Measurements from ENCODE around the gene MRPL11. TPM values are rescaled to one million over a fixed set of nuclear protein-coding genes. Genes with fewer than 3 reads are reported as not detected.

The MRPL11 gene
- total RNA-seq, result 41.2 and 49.1 TPM in 2 replicates

DNA sequence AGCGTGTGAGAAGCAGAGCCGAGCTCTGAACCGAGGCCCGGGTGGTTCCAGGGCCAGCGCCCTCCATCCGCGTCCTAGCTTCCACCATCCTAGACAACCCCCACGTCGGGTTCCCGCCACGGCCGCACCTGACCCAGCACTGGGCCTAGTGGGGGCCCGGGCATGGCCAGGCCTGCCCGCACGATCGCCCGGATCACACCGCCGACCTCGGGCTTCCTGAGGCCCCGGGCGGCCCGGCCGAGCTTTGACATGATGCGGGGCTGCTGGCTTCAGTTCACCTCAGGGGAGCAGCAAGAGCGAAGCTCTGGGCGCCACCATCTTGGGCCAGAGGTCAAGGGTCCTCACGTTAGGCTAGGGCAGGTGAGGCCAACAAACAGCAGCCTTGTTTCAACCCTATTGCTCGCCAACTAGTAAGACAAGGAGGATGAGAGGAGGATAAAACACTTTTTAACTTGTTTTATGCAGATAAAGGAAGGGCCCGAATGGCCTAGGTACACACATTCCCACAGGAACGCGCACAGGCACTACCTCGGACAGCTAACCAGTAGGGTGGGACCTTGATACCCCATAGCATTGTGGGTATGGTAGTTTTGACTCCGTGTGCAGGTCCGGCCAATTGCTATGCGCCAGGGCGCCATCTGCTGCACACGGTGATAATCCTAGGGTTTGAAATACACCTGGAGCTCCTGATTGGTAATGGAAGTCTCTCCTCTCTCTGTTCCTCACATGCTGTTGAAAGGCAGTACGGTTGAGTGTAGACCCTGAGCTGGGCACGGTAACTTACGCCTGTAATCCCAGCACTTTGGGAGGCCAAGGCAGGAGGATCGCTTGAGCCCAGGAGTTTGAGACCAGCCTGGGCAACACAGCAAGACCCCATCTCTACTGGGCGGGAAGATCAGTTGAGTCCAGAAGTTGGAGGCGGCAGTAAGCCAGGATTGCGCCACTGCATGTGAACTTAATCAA lies at the start of gene MRPL11:
Gene MRPL11, minus strand, starts transcription at position 345 of the 963 bp plus-strand sequence. Its CDS starts 94 bp downstream, at position 251.

DNA sequence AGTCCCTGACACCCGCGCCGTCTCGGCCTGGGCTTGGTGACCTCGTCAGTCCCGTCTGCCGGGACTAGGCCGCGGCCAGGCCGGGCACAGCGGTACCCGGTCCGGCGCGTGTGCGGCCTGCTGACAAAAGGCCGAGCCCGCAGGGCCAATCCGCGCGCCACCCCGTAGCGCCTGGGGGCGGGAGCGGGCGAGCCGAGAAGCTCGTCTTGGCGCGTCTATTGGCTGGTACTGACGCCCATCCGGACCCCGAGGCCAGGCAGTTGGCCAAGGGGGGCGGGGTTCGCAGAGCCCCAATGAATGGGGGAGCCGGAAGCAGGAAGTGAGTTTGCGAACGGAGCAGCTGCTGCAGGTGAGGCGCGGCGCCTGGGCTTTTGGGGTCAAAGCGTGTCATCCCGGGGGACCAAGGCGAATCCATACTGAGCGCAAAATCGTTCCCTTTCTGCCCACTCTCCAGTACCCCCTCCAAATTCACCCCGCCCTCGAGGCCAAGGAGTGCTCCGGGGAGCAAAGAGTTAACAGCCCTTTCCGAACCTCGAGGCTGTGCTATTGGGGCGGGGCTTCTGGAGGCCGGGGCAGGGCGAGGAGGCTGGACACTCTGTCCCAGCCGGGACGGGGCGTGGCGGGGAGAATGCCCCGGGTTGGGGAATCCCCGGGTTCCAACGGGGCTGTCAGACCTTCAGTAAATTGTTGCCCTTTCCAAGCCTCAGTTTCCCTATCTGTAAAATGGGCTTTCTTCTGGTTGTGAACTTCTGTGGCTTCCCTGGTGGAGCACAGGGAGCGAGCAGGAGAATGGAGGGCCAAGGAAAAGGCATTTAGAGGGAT lies 41.7 kb upstream of the MRPL11 start, which contains the start of gene DPP3:
Gene DPP3, plus strand, starts transcription at position 318 of the 822 bp plus-strand sequence. CDS start 1,767 bp downstream, outside the sequence.

DNA sequence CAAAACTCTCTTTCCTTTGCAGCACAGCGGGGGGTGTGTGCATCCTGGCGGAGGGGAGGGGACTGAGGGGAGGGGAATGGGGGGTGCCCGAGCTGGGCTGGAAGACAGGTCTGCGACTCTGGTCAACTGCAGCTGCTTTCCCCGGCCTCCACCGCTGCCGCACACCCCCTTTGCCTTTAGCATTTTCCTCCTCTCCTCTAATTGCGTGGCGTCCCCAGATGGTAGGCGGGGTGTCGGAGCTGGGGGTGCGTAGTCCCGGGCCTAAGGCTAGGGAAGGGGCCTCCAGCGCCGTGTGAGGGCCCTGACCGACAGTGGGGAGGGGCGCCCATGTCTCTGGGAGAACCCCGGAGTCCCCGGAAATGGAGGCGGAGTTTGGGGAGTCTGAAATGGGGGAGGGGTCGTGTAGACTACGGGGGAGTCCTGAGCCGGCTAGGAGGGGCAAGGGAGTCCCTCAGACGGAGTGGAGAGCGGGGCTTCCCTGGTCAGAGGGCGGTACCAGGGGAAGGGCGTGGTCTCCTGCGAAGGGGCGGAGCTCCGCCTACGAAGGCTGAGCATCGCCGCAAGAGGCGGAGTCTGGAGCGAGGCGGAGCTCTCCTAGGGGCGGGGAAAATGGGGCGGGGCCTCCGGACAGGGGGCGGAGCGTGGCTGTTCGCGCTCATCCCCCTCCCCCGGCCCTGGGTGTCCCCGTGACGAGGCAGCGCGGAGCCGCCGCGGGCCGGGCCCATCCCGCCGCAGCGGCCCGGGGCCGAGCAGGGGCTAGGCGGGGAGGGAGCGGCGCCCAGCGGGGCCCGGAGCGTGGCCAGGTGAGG lies 27.8 kb upstream of the MRPL11 start, which contains the start of gene PELI3:
Gene PELI3, plus strand, starts transcription at position 681 of the 809 bp plus-strand sequence. CDS start 1,224 bp downstream, outside the sequence.

DNA sequence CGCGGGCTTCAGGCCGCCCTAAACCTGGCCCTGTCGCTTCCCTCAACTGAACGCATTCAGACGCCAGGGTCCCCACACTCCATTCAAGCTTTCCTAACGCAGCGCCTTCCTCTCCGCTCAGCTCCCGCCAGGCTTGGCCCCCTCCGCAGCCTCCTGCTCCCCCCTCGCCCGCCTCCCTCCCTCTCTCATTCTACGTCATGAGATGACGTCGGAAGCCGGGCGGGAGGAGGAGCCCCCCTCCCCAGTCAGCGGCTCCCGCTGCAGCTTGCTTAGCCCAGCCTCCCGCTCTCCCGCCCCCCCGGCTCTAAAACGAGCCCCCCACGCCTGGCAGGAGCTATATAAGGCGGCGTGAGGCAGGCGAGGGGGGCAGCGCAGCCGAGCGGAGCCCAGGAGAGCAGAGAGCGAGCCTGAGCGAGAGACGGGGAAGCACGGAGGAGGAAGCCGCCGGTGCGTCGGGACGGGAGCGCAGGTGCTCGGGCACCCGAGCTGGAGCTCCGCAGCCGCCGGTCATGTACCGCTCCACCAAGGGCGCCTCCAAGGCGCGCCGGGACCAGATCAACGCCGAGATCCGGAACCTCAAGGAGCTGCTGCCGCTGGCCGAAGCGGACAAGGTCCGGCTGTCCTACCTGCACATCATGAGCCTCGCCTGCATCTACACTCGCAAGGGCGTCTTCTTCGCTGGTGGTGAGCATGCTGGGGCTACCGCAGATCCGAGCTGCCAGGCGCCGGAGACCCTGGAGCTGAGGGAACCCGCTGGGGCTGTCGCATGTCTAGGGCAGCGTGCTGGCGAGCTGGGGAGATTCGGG lies 17.8 kb downstream of the MRPL11 start, which contains the start of gene NPAS4:
Gene NPAS4, plus strand, starts transcription at position 365 of the 806 bp plus-strand sequence. Its CDS starts 145 bp downstream, at position 510.

Small RNA genes lying within 50 kb of the gene (small RNA-seq; reads per million reads assigned to genes)
- gene RF00416, result not detected
- gene RNU1-84P, result 1.2 reads per million, percentile 64 among the genes with 10 or more reads in this experiment

Other genes with a start within 250 kb of the MRPL11 start
- gene KLC2, start 181.1 kb downstream of the MRPL11 start, total RNA-seq, result 22.0 and 22.9 TPM in 2 replicates
- 165 and 190 TPM in 2 replicates for gene RAB1B, start 170.2 kb downstream of the MRPL11 start, total RNA-seq
- gene CNIH2, start 160.7 kb downstream of the MRPL11 start, total RNA-seq, result 0.33 TPM in 1 of 2 replicates, not detected in the other
- 128 and 174 TPM in 2 replicates for gene YIF1A, start 149.7 kb downstream of the MRPL11 start, total RNA-seq
- gene TMEM151A, start 147.0 kb downstream of the MRPL11 start, total RNA-seq, result not detected in 2 replicates
- gene CD248, start 121.8 kb downstream of the MRPL11 start, total RNA-seq, result 0.19 TPM in 1 of 2 replicates, not detected in the other
- 11.8 and 13.3 TPM in 2 replicates for gene RIN1, start 102.4 kb downstream of the MRPL11 start, total RNA-seq
- 67.6 and 77.5 TPM in 2 replicates for gene BRMS1, start 93.7 kb downstream of the MRPL11 start, total RNA-seq
- gene B4GAT1, start 91.2 kb downstream of the MRPL11 start, total RNA-seq, result 19.4 and 29.7 TPM in 2 replicates
- gene SLC29A2, start 67.1 kb downstream of the MRPL11 start, total RNA-seq, result 0.65 and 0.67 TPM in 2 replicates
- gene NPAS4, start 17.8 kb downstream of the MRPL11 start, total RNA-seq, result not detected in 2 replicates
- 3.6 and 3.9 TPM in 2 replicates for gene PELI3, start 28.1 kb upstream of the MRPL11 start, total RNA-seq
- gene DPP3, start 41.6 kb upstream of the MRPL11 start, total RNA-seq, result 56.0 and 73.5 TPM in 2 replicates
- gene BBS1, start 71.8 kb upstream of the MRPL11 start, total RNA-seq, result 28.4 and 43.8 TPM in 2 replicates
- 18.4 and 24.2 TPM in 2 replicates for gene ZDHHC24, start 107.2 kb upstream of the MRPL11 start, total RNA-seq
- 0.19 TPM in 1 of 2 replicates, not detected in the other for gene ACTN3, start 108.1 kb upstream of the MRPL11 start, total RNA-seq
- gene CTSF, start 129.8 kb upstream of the MRPL11 start, total RNA-seq, result 14.5 and 26.8 TPM in 2 replicates
- gene CCDC87, start 154.2 kb upstream of the MRPL11 start, total RNA-seq, result 0.65 and 0.67 TPM in 2 replicates
- gene CCS, start 154.3 kb upstream of the MRPL11 start, total RNA-seq, result 25.7 and 34.0 TPM in 2 replicates
- 33.3 and 46.0 TPM in 2 replicates for gene RBM14, start 177.8 kb upstream of the MRPL11 start, total RNA-seq
- gene RBM4, start 199.9 kb upstream of the MRPL11 start, total RNA-seq, result 123 and 130 TPM in 2 replicates
- 17.1 and 19.9 TPM in 2 replicates for gene RBM4B, start 239.0 kb upstream of the MRPL11 start, total RNA-seq

Measured in vein endothelial cell (primary cell).